Loucy (cell line): ENCODE measurements around the gene PRIMPOL.

Experiments used
- H2AFZ ChIP-seq: fragments of 200-600 bp; sonication (generic); 2 replicates; pipeline ENCODE4 v1.6.0; 2016; ENCODE audit warnings: antibody characterized with exemption, mild to moderate bottlenecking, low read length, moderate library complexity
- H3F3A ChIP-seq: fragments of 200-600 bp; 2 replicates; pipeline ENCODE4 v1.6.0; 2016; ENCODE audit warnings: antibody characterized with exemption, low read depth, mild to moderate bottlenecking
- H3K27me3 ChIP-seq: fragments of 200-600 bp; sonication (generic); 2 replicates; pipeline ENCODE4 v1.6.1; 2014; ENCODE audit warnings: low read length, mild to moderate bottlenecking; ENCODE audit not compliant: insufficient read depth, poor library complexity, severe bottlenecking
- H3K36me3 ChIP-seq: fragments of 200-600 bp; sonication (generic); 2 replicates; pipeline ENCODE4 v1.6.1; 2016; ENCODE audit warnings: low read length; ENCODE audit not compliant: insufficient read depth
- H3K4me1 ChIP-seq: fragments of 200-600 bp; sonication (generic); 2 replicates; pipeline ENCODE4 v1.5.1; 2014; ENCODE audit warnings: low read length, mild to moderate bottlenecking; ENCODE audit not compliant: insufficient read depth, poor library complexity, severe bottlenecking
- H3K4me2 ChIP-seq: fragments of 200-600 bp; sonication (generic); 2 replicates; pipeline ENCODE4 v1.6.0; 2014; ENCODE audit warnings: antibody characterized with exemption, low read length, low read depth, mild to moderate bottlenecking; ENCODE audit not compliant: poor library complexity, severe bottlenecking
- H3K4me3 ChIP-seq: fragments of 200-600 bp; sonication (generic); 2 replicates; pipeline ENCODE4 v1.5.1; 2014; ENCODE audit warnings: low read length, mild to moderate bottlenecking, mixed read lengths; ENCODE audit not compliant: poor library complexity, severe bottlenecking
- H3K79me2 ChIP-seq: fragments of 200-600 bp; sonication (generic); 2 replicates; pipeline ENCODE4 v1.6.1; 2014; ENCODE audit warnings: low read length; ENCODE audit not compliant: insufficient read depth
- H3K9ac ChIP-seq: fragments of 200-600 bp; sonication (generic); 2 replicates; pipeline ENCODE4 v1.6.0; 2014; ENCODE audit warnings: mild to moderate bottlenecking, low read depth, low read length, moderate library complexity; ENCODE audit not compliant: poor library complexity, severe bottlenecking
- H3K9me2 ChIP-seq: fragments of 200-600 bp; sonication (generic); replicated peaks from 2 replicates; pipeline ENCODE4 v1.6.1; 2016; ENCODE audit warnings: low read depth, low read length, mixed read lengths
- H3K9me3 ChIP-seq: fragments of 200-600 bp; sonication (generic); 2 replicates; pipeline ENCODE4 v1.6.1; 2014; ENCODE audit warnings: mild to moderate bottlenecking, antibody characterized with exemption, low read length, low read depth; ENCODE audit not compliant: insufficient read depth
- H4K20me1 ChIP-seq: fragments of 200-600 bp; sonication (generic); 2 replicates; pipeline ENCODE4 v1.6.0; 2014; ENCODE audit warnings: antibody characterized with exemption, low read length, mild to moderate bottlenecking; ENCODE audit not compliant: insufficient read depth, poor library complexity, severe bottlenecking
- EZH2phosphoT487 ChIP-seq: fragments of 200-600 bp; IDR thresholded peaks from 2 replicates; pipeline ENCODE4 v1.6.1; 2018; ENCODE audit warnings: antibody characterized with exemption, mild to moderate bottlenecking, moderate library complexity, borderline replicate concordance
- TF ChIP-seq, protein P1 (sequence below): fragments of 200-600 bp; sonication (generic); conservative IDR thresholded peaks from 2 replicates; pipeline ENCODE4 v1.5.1; 2014; ENCODE audit warnings: mild to moderate bottlenecking, antibody characterized with exemption, low read length

PRIMPOL gene

GRCh38 chr4:184705692-184706091, 56.2 kb downstream of the PRIMPOL start:
- Histone ChIP-seq H3K79me2 (peaks cover 17% of the 10 kb centered on the region; the same call in 1 of the 2 replicates), H3K9me3 (no peaks in the 10 kb centered on the region; the same call in 1 of the 2 replicates), H3K36me3 (peaks cover 95% of the 10 kb centered on the region), H3K4me2 (no peak overlapping the region), H3K4me3 (no peak overlapping the region), H3K27me3 (no peaks in the 10 kb centered on the region), H3K4me1 (no peaks in the 10 kb centered on the region), H4K20me1 (no peaks in the 10 kb centered on the region), H3F3A (no peaks in the 10 kb centered on the region), H3K9ac (no peak overlapping the region), H2AFZ (no peak overlapping the region), H3K9me2 (no peaks in the 10 kb centered on the region)
- no peak for TF ChIP-seq EZH2phosphoT487
- TF ChIP-seq, protein P1, sequence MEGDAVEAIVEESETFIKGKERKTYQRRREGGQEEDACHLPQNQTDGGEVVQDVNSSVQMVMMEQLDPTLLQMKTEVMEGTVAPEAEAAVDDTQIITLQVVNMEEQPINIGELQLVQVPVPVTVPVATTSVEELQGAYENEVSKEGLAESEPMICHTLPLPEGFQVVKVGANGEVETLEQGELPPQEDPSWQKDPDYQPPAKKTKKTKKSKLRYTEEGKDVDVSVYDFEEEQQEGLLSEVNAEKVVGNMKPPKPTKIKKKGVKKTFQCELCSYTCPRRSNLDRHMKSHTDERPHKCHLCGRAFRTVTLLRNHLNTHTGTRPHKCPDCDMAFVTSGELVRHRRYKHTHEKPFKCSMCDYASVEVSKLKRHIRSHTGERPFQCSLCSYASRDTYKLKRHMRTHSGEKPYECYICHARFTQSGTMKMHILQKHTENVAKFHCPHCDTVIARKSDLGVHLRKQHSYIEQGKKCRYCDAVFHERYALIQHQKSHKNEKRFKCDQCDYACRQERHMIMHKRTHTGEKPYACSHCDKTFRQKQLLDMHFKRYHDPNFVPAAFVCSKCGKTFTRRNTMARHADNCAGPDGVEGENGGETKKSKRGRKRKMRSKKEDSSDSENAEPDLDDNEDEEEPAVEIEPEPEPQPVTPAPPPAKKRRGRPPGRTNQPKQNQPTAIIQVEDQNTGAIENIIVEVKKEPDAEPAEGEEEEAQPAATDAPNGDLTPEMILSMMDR, result no peak

DNA sequence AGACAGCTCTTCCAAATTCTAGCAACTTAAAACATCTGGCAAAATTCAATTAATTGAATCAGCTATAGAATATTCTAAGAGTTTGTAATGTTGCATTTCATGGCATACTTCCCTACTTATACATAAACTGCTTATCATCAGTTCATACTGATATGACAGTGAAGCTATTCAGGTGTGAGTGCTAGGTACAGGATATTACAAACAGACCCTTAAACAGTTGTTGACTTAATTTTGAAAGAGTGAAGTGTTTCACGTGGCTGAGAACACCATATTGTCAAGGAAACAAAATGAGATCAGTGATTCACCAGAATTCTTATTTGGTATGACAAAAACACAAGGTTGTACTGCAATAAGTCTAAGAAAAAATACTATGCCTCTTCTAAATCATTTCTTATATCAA, 56.9 kb downstream of the PRIMPOL start:
- no peaks in the 10 kb centered on the region for H4K20me1 ChIP-seq
- no peak overlapping the region for H2AFZ ChIP-seq
- peaks cover 95% of the 10 kb centered on the region for H3K36me3 ChIP-seq
- TF ChIP-seq, protein P1, result no peak
- TF ChIP-seq EZH2phosphoT487, result no peak
- no peaks in the 10 kb centered on the region; the same call in 1 of the 2 replicates for H3K9me3 ChIP-seq
- peaks cover 4% of the 10 kb centered on the region for H3K4me1 ChIP-seq
- H3F3A ChIP-seq, result no peaks in the 10 kb centered on the region
- no peak overlapping the region for H3K4me3 ChIP-seq
- H3K27me3 ChIP-seq, result no peaks in the 10 kb centered on the region
- H3K79me2 ChIP-seq, result peaks cover 22% of the 10 kb centered on the region; the same call in 1 of the 2 replicates
- no peaks in the 10 kb centered on the region for H3K9me2 ChIP-seq
- no peak overlapping the region for H3K4me2 ChIP-seq
- H3K9ac ChIP-seq, result no peak overlapping the region

DNA sequence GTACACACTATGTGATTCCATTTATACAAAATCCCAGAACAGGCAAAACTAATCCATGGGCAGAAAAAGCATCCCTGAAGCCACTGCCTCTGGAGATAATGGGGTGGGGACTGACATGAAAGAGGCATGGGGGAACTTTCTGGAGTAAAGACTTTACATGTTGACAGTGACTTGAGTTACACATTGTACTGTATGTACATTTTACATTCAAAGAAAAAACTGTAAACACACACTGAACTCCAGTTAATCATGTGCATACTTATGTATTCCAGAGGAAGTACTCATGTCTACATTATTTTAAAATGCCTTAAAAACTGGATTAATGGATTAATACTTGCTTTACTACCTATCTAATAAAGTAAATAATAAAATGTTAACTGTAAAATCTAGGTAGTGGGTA, 62.8 kb downstream of the PRIMPOL start:
- Histone ChIP-seq H3K27me3 (no peaks in the 10 kb centered on the region), H3K9ac (no peak overlapping the region), H3K79me2 (peaks cover 35% of the 10 kb centered on the region), H4K20me1 (peaks cover 6% of the 10 kb centered on the region), H3K4me3 (no peak overlapping the region), H3K9me3 (no peaks in the 10 kb centered on the region; the same call in 1 of the 2 replicates), H3K4me2 (no peak overlapping the region), H2AFZ (no peak overlapping the region), H3F3A (no peaks in the 10 kb centered on the region), H3K4me1 (peaks cover 10% of the 10 kb centered on the region), H3K9me2 (no peaks in the 10 kb centered on the region), H3K36me3 (peaks cover 95% of the 10 kb centered on the region)
- TF ChIP-seq, protein P1, result no peak
- TF ChIP-seq EZH2phosphoT487, result no peak
